GM12865 (cell line): Measurements from ENCODE around the gene SENP6.

Experiments
- DNase-seq: peaks from one replicate; pipeline ENCODE4 v3.0.0; 2010; ENCODE audit warnings: low read depth
- H3K4me3 ChIP-seq: 2 replicates; pipeline ENCODE4 v1.5.1; 2011; ENCODE audit warnings: mild to moderate bottlenecking, low read depth, low read length, control low read depth
- CTCF ChIP-seq: IDR thresholded peaks from 2 replicates; pipeline ENCODE4 v1.5.1; 2011; ENCODE audit warnings: low read length, control low read depth, low read depth, inconsistent platforms; ENCODE audit not compliant: insufficient read depth; ENCODE audit errors: missing control alignments

SENP6 gene

DNA sequence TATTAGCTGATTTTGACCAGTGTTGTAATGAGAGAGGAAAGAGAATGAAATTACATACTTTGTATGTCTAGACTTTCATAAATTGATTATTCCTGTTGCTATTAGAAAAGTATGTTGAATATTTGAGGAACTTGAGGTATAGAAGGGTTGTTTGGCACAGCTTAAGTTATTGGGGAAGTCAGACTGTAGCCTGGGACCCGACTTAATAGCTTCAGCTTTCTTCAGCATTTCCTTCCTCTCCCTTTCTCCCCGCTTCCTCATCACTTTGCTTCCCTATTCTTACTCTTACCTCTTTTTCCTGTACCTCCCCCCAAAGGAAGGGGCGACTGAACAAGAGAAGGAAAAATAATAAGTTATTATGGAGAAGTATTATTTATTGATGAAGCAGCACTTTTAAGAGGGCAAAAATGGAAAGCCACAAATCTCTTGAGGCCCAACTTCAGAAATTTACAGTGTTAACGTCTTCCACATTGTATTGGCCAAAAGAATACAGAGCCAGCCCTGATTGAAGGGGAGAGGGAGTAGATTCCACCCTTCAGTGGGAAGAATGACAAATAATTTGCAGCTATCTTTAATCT is 7.4 kb downstream of the SENP6 start:
- no peak for TF ChIP-seq CTCF
- no peak overlapping the region for H3K4me3 ChIP-seq

DNA sequence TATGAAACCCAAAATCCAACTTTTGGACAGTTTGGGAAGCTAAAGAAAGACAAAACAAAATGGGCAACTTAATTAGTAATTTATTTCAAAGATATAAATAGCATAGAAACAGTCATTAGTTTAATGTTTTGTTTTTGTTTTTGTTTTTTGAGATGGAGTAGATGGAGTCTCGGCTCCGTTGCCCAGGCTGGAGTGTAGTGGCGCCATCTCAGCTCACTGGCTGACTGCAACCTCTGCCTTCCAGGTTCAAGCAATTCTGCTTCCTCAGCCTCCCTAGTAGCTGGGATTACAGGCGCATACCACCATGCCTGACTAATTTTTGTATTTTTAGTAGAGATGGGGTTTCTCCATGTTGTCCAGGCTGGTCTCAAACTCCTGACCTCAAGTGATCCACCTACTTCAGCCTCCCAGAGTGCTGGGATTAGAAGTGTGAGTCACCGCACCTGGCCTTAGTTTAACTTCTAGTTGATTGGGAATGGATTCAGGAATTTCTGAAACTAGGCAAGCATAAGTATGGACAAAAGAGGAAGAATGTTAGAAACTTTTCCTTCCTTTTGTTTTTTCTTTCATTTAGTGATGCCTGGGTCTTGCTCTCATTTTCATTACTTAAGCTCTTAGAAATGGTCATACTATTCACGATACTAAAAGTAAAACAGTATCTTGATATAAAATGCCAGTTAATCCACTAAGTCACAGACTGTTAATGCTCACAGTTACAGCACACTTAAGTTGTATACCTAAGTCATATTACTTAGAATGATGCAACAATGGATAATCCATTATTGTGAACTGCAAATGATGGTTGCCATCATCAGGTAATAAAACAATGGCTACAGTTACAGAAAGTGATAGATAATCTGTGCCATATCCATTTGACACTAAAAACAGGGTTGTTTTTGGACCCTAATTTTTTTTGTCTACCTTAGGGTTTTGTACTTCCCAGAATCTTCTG is 8.2 kb downstream of the SENP6 start:
- no peak for DNase-seq
- H3K4me3 ChIP-seq, result no peak overlapping the region
- TF ChIP-seq CTCF, result no peak

More for the DNA sequence above, 7.4 kb downstream of the SENP6 start:
- no peak for DNase-seq

DNA sequence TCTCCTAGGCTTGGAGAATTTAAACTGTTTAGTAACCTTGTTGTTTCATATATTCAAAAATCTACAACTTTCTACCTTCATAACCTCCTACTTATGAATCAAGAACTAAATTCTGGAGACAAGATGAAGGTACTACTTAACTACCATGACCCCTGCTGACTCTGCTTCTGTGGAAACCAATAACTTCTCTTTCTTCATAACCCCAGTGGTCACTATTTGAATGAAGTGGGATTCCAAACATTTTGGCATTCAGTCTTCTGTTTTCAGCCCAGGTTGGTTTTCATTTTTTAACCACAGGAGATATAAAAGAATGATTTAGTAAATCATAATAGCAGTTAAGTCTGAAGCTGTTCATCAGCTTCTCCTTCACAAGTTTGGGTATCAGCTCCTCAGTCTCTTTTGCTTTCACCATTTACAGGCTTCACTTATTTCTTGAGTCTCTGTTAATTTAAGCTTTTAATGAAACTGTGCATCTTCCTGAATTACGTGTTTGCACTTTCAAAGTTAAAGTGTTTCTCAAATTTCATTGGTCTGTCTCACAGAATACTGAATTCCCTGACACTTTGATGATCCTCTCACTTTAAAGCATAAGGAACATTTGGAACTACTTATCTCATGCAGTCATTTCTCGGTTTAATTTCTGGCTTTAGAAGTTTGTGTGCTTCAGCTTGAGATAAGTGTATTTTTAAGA is 9.5 kb downstream of the SENP6 start:
- no peak overlapping the region for H3K4me3 ChIP-seq
- no peak for TF ChIP-seq CTCF
- DNase-seq, result no peak

- no peak for TF ChIP-seq CTCF
- peak; percentile 63 for DNase-seq
- no peak overlapping the region for H3K4me3 ChIP-seq
Observed at GRCh38 chr6:75611702-75612375, 10.2 kb downstream of the SENP6 start.

DNA sequence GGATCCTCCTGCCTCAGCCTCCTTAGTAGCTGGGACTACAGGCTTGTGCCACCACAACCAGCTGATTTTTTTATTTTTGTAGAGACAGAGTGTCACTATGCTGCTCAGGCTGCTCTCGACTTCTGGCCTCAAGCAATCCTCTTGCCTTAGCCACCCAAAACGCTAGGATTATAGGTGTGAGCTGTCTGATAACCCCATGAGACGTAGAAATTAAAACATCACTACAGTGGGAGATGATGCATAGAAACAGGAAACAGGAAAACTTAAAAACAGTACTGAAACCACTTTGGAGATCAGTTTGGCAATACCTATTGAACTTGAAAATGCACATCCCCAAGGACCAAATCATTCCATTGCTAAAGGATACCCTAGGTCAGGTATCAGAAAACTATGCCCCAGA is 10.8 kb downstream of the SENP6 start:
- DNase-seq, result no peak
- no peak overlapping the region for H3K4me3 ChIP-seq
- TF ChIP-seq CTCF, result no peak

DNA sequence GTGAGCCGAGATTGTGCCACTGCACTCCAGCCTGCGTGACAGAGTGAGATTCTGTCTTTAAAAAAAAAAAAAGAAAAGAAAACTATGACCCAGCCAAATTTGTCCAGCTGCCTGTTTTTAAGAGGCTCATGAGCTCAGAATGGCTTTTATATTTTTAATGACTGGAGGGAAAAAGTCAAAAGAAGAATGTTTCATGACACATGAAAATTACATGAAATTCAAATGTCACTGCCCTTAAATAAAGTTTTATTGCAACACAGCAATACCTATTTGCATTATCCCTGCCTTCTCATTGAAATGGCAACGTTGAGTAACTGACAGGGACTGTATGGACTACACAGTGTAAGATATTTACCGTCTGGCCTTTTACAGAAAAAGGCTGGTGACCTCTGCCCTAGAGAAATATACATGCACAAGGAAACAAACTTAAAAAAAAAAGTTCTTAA is 11.4 kb downstream of the SENP6 start:
- no peak for TF ChIP-seq CTCF
- no peak for DNase-seq
- H3K4me3 ChIP-seq, result peak overlapping the region; percentile 33
